Stimulated activated CD4-positive, alpha-beta T cell treated with anti-CD3 and anti-CD28 coated beads, Interleukin-1b, Interleukin-23, amount 100 ng/mL, for 48 hours (primary cell): Measurements from ENCODE around the gene AIFM3.
"Not testable (repeated sequence)": the region's sequence is repeated elsewhere in the genome, so short reads cannot be mapped to it uniquely, and the experiment has no call there.

Source experiments
- DNase-seq: peaks from one replicate; pipeline ENCODE4 v3.0.0-alpha.2; 2020

The AIFM3 gene

GRCh38 chr22:20942203-20942902 is 24.7 kb upstream of the AIFM3 start:
- DNase-seq: not testable (repeated sequence)

- DNase-seq: no peak
These were observed 23.7 kb upstream of the AIFM3 start for GRCh38 chr22:20943104-20943933.

DNA sequence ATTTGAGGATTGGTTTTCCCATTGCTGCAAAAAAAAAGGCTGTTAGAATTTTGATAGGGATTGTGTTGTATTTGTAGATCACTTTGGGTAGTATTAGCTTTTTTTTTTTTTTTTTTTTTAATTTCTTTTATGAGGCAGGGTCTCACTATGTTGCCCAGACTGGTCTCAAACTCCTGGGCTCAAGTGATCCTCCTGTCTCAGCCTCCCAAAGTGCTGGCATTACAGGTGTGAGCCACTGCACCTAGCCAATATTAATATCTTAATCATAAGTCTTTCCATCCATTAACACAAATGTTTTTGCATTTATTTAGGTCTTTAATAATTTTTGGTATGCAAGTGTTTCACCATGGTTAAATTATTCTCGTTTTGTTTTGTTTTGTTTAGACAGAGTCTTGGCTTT is 23.0 kb upstream of the AIFM3 start:
- DNase-seq: no peak

DNA sequence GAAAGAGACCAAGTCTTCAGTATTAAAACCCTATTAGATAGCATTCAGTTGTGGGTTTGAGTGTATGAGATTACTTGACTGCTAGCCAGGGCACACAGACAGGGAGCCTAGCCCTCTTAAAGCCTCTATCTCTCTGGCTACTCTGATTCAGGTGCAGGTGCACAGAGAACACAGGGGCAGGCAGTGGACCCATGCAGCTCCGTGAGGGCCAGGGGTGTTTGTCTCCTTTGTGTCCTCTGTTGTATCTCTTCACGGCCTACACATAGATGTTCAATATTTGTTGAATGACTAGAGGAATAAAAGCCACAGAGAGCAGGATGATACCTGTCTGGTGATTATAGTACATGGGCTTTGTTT is 21.5 kb upstream of the AIFM3 start:
- DNase-seq: no peak

DNA sequence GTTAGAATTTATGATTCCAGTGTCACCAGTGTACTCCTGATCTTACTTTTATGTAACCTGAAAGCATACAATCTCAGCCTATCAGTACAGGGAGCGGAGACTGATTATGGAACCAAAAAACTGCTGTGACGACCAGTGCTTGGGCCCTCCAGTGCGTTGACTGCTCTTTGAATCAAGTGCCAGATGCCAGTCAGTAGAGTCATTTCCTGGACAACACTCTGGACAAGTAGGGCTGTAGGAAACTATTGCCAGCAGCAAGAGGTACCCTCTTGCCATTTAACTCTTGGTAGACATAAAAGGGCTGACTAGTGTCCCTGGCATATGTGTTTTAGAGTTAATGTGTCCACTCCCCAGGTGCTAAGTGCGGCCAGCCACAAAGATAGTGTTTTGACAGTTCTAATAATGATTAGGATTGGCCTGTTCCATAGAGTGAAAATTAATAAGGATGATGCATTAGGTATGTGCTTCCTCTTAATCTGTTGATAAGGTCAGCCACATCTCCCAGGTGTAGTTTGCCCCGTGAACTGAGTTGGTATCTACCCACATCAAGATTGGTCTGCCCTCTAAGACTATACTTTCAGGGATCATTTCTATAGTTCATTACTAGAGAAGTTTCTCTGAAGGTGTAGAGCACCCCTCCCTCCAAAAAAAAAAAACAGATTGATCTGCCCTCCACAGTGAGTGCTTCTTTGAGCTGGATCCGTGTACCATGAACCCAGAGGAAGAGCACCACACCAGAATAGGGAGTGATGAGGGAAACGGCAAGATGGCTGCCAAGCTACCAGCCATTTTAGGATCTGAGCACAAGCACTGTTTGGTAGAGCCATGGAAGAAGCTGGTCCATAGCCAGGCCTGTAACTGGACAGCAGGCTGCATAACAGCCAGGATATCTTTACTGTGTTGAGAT is 20.7 kb upstream of the AIFM3 start:
- no peak for DNase-seq

DNA sequence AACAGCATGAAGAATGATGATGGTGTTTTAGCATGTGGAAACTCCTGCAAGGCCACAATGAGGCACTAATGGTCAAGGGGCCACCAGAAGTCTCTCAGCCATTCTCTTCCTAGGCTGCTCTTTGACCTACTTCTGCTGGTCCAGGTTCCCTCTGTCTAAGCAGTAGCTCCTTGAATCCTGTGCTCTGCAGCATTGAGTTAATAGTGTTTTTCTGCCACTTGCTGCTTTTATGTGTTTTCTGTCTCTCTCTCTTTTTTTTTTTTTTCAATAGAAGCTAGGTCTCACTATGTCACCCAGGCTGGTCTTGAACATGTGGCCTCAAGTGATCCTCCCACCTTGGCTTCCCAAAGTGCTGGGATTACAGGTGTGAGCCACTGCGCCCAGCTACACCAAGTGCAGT is 20.1 kb upstream of the AIFM3 start:
- no peak for DNase-seq

DNA sequence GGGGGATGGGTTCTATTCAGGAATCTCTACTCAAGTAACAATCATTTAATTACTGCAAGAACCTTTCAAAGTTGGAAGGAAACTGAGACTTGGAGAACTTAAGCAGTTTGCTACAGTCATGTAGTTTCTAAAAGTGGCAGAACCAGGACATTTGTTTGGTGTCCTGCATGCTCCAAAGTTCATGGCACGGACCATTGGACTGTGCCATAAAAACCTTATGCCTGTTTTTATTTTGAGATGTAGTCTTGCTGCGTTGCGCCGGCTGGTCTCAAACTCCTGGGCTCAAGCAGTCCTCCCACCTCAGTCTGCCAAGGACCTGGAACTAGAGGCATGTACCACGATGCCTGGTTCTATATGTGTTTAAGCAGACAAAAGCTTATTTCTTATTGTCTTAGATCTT is 18.6 kb upstream of the AIFM3 start:
- DNase-seq: no peak

DNA sequence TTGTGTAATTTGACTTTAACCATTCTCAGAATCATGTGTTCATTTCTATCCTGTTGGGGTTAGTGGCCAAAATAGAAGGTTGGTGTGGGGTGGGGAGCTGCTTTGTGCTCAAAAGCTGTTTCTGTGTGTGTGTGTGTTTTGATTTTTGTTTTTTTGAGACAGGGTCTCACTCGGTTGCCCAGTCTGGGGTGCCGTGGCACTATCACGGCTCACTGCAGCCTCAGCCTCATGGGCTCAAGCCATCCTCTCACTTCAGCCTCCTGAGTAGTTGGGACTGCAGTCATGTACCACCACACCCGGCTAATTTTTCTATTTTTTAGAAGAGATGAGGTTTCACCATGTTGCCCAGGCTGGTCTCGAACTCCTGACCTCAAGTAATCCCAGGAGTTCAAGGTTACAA is 18.1 kb upstream of the AIFM3 start:
- DNase-seq: no peak

DNA sequence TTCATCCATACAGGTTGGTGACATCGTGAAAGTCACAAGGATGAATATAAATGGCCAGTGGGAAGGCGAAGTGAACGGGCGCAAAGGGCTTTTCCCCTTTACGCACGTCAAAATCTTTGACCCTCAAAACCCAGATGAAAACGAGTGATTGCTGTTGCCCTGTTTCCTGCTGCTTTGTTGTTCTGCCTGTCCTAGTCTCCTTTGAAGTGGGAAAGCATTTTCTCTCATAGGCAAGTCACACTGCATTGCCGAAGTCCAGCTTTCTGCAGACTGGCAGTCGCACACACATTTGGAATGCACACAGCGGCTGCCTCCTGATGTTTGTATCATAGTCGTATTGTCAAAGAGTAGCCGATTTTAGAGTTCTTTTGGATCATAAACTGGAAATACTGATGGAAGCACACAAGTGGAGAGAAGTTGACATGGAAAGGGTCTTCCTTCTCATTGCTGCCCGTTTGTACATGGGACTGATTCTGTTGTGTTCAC is 17.3 kb upstream of the AIFM3 start:
- DNase-seq: no peak

DNA sequence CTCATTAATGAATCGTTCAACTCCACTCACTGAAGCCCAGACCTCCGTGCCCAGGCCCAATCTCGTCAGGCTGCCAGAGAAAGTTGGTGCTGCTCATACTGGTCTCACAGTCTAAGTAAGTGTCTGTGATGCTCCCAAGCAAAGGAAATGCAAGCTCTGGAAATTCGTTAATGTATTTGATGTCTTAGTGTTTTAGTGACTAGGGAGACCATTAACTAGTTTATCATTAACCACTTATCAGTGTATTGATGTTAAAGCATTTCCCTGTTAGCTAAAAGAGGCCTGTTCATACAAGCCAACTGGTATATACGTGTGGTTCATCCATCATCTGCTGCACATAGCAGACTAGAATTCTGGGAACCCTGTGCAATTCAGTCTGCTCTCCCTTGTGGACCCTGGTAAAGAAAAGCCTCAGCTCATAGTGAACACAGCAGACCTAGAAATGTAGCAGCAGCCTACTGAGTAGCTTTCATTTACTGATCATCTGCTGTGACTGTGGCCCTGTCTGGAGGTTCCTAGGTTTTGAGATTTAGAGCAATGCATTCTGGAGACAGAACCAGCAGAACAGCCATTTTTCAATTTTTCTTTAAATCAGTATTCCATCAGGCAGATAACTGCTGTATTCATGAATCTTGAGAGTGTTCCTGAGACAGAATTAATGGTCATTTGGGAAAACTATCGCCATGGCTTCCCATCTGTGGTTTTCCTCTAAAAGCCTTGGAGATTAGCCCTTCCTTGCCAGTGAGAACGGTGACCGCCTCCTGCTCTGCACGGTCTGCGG is 15.7 kb upstream of the AIFM3 start:
- no peak for DNase-seq

DNA sequence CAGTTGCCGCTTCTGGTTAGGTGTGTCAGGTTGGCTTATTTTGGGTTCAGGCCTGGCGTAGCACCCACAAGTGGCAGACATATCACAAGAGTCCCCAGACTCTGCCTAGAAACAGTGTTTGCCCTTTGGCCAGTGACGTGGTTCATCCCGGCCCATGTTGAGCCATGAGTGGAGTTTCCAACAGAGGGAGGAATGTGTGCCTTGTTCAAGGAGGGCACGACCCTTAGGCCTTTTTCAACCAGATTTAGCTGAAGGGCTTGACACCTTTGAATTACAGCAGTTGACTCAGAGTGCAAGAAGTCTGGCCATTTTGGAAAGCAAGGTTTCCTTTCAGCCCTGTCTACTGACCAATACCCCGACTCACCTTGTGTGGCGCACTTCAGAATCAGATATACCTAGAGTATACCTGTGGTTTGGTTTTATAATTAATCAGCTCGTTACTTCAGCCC is 15.1 kb upstream of the AIFM3 start:
- no peak for DNase-seq

GRCh38 chr22:20952544-20953341 is 14.3 kb upstream of the AIFM3 start:
- no peak for DNase-seq

DNA sequence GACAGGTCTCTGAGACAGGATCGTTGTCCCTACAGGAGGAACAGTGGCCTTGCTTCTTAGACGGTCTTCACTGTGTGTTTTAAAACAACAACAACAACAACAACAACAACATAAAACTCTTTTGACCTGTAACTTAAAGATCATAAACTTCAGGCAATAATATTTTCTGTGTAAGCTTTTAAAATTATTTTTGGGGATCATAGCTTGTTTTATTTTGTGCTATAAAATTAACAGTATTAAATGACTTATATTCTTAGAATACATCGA is 13.8 kb upstream of the AIFM3 start:
- DNase-seq: no peak

DNA sequence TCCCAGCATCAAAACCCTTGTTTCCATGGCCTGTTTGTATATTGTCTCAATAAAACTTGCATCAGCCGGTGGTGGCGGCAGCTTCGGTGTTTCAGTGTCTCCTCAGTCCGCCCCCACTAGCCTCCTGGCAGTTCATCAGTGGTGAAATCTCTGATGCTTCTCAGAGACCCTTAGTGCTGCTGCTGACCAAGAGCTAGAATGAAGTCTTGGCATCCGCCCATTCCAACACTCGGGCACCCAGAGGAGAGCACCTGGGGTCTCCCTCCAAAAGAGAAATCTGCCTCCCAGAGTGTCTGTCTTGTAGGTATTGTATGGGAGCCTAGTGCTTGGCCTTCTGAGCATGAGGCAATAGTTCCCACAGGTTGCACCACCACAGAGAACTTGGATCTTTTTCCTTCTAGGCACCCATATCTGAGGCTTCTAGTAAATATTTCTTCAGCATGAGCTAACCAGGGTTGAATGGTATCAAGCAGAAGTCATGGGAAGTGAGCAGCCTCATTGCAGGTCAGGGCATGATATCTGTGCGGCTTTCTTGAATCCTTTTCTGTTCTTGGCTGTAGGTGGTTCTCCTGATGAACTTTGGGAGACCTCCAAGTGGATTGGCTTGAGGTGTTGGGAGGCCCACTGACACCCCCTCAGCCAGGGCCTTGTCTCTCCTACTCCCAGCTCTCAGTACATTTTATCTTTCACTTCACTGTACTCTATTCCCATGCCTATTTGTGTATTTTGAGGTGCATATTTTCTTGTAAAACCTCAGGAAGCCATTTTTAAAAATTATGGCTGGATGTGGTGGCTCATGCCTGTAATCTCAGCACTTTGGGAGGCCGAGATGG is 13.2 kb upstream of the AIFM3 start:
- no peak for DNase-seq

DNA sequence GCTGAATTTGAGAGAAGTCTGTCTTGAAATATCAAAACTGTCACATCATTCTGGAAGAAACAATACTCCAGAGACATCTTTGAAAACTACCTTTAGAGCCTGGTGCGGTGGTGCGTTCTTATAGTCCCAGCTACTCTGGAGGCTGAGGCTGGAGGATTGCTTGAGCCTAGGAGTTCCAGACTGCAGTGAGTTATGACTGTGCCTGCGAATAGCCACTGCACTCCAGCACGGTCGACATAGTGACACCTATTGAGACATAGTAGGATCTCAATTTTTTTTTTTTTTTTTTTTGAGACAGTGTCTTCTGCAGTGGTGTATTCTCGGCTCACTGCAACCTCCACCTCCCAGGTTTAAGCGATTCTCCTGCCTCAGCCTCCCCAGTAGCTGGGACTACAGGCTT is 11.5 kb upstream of the AIFM3 start:
- DNase-seq: no peak

GRCh38 chr22:20956258-20957101 is 10.6 kb upstream of the AIFM3 start:
- DNase-seq: no peak

GRCh38 chr22:20957102-20957682 is 9.9 kb upstream of the AIFM3 start:
- no peak for DNase-seq

DNA sequence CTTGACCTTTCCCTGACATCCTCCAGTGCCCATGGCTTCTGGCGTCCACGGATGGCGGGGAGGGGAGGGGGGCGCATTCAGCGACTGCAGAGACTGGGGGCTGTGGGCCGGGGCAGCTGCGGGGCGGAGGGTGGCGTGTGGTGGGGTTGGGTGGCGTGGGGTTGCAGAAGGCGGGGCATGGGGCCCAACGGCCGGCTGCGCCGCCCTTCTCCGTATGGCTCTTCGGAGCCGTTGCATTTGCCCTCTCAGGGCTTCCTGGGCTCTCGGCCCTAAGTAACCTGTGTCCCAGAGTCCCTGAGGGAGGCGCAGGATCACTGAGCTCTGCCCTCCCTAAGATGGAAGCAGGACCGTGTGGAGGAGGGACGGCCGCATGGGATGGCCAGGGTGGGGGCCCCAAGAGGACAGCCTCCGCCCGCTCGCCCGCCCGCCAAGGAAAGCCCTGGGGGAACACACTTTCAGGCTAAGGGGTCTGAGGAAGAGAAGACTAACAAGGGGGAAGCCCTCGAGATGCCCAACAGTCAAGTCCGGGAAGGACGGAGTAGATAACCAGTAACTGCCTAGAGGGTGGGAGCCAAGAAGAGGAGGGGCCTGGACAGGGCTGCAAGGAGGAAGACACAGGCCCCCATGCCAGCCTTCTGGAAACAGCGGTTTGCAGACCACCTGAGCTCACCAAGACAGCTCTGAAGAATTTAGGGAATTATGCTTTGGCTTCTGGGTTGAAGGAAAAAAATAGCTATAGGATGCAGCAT is 9.2 kb upstream of the AIFM3 start:
- DNase-seq: no peak
